HepG2 (cell line): Measurements from ENCODE around the gene AGAP1. TPM values are rescaled to one million over a fixed set of nuclear protein-coding genes. Genes with fewer than 3 reads are reported as not detected.
A peak's percentile ranks its signal among the peaks of the same experiment; 100 is the strongest.

ENCODE experiments used
- ATAC-seq: fragments of 200-7000 bp; cut with Tn5 transposase; 3 replicates; pipeline ENCODE4 v1.9.1; 2020; ENCODE audit warnings: mild to moderate bottlenecking, moderate library complexity
- BruUV-seq: library from RNA; stranded (reverse); fragments of 400-500 nt; replicated peaks from 2 replicates; lab custom pipeline; 2021; lab: Mats Ljungman, UMichigan
- CTCF ChIA-PET: fragments of 300-600 bp; formaldehyde crosslinking; extraction: SDS; loops from one replicate; lab custom pipeline; 2021; ENCODE audit warnings: low total read pairs, inconsistent platforms, low intra/inter-chr PET ratio; lab: Yijun Ruan, JAX
- POLR2A ChIA-PET: fragments of 350-600 bp; sonication (Branson Sonifier 250); formaldehyde crosslinking; loops from one replicate; lab custom pipeline; 2020; ENCODE audit warnings: antibody characterized with exemption, inconsistent platforms; lab: Yijun Ruan, JAX
- DNase-seq: peaks from one replicate; pipeline ENCODE4 v3.0.0-alpha.2; 2015; ENCODE audit warnings: low spot score
- FAIRE-seq: peaks from 3 replicates; lab custom pipeline; 2011; peaks lifted over from hg19 to GRCh38; lab: Jason Lieb, UNC
- H2AFZ ChIP-seq: one replicate; pipeline ENCODE4 v1.6.1; 2011; ENCODE audit warnings: low read length, inconsistent platforms
- H3K27ac ChIP-seq: fragments of 300-600 bp; 3 replicates; pipeline ENCODE4 v1.8.0; 2011; ENCODE audit warnings: mixed run types, mild to moderate bottlenecking, mixed read lengths, low read length, inconsistent platforms; ENCODE audit not compliant: insufficient read depth; ENCODE audit errors: extremely low read length
- H3K27me3 ChIP-seq, 2 experiments: fragments of 200-600 bp in 1 of 2; 2 replicates in 1 of 2; 3 replicates in 1 of 2; pipeline versions ENCODE4 v1.6.0 to v1.8.0; 2011; ENCODE audit warnings: low read length in 2 of 2, mild to moderate bottlenecking in 2 of 2, moderate library complexity in 2 of 2, inconsistent platforms in 1 of 2; ENCODE audit not compliant: insufficient read depth in 2 of 2, control insufficient read depth in 1 of 2
- H3K36me3 ChIP-seq, 2 experiments: fragments of 200-600 bp in 1 of 2; replicated peaks in 1 of 2; 2 replicates in 1 of 2; 3 replicates in 1 of 2; pipeline versions ENCODE4 v1.5.1 to v1.8.0; 2011; ENCODE audit warnings: low read length in 2 of 2, inconsistent platforms in 1 of 2; ENCODE audit not compliant: insufficient read depth in 2 of 2, control insufficient read depth in 1 of 2
- H3K4me1 ChIP-seq: 2 replicates; pipeline ENCODE4 v1.5.1; 2012; ENCODE audit warnings: low read length, inconsistent platforms; ENCODE audit not compliant: insufficient read depth
- H3K4me2 ChIP-seq: 2 replicates; pipeline ENCODE4 v1.6.0; 2011; ENCODE audit warnings: low read depth, low read length, inconsistent platforms
- H3K4me3 ChIP-seq, 3 experiments: fragments of 200-600 bp in 1 of 3; sonication (generic), shearing (Covaris generic) in 1 of 3; replicated peaks in 1 of 3; 2 replicates each; pipeline ENCODE4 v1.5.1; 2011 to 2016; ENCODE audit warnings: low read length in 3 of 3, inconsistent platforms in 2 of 3, low read depth in 2 of 3, mild to moderate bottlenecking in 2 of 3, control low read depth in 1 of 3, mixed read lengths in 1 of 3; ENCODE audit not compliant: insufficient read depth in 1 of 3
- H3K79me2 ChIP-seq: one replicate; pipeline ENCODE4 v1.6.1; 2011; ENCODE audit warnings: low read length, inconsistent platforms; ENCODE audit not compliant: insufficient read depth
- H3K9ac ChIP-seq: 2 replicates; pipeline ENCODE4 v1.6.0; 2011; ENCODE audit warnings: mild to moderate bottlenecking, low read depth, low read length, inconsistent platforms; ENCODE audit not compliant: insufficient read depth
- H3K9me3 ChIP-seq: 2 replicates; pipeline ENCODE4 v1.5.1; 2012; ENCODE audit warnings: mild to moderate bottlenecking, low read length
- H4K20me1 ChIP-seq: 2 replicates; pipeline ENCODE4 v1.6.0; 2011; ENCODE audit warnings: inconsistent platforms, mild to moderate bottlenecking, low read length, moderate library complexity; ENCODE audit not compliant: insufficient read depth
- ETV5 ChIP-seq: IDR thresholded peaks from 2 replicates; pipeline ENCODE4 v1.6.1; 2018; ENCODE audit warnings: missing biosample characterization, missing genetic modification reagents, inconsistent platforms, borderline replicate concordance
- PITX1 ChIP-seq: sonication (generic); formaldehyde crosslinking; IDR thresholded peaks from 2 replicates; pipeline ENCODE4 v1.5.1; 2020; ENCODE audit warnings: mild to moderate bottlenecking, missing genetic modification reagents
- POLR2A ChIP-seq, 2 experiments: IDR thresholded peaks; 2 replicates each; pipeline ENCODE4 v1.6.1; 2011; ENCODE audit warnings: low read depth in 2 of 2, low read length in 2 of 2, mild to moderate bottlenecking in 1 of 2, moderate library complexity in 1 of 2; ENCODE audit not compliant: insufficient read depth in 1 of 2
- THAP11 ChIP-seq: IDR thresholded peaks from 2 replicates; pipeline ENCODE4 v1.6.1; 2016; ENCODE audit warnings: missing biosample characterization, missing genetic modification reagents
- ZMAT3 ChIP-seq: sonication (generic); formaldehyde crosslinking; conservative IDR thresholded peaks from 2 replicates; pipeline ENCODE4 v1.7.0; 2021; ENCODE audit warnings: missing genetic modification reagents
- ZMYM4 ChIP-seq: sonication (generic); formaldehyde crosslinking; IDR thresholded peaks from 2 replicates; pipeline ENCODE4 v1.8.1; 2023; ENCODE audit warnings: mild to moderate bottlenecking, missing genetic modification reagents
- ZNF263 ChIP-seq: sonication (generic); formaldehyde crosslinking; IDR thresholded peaks from 2 replicates; pipeline ENCODE4 v1.4.0; 2020; ENCODE audit warnings: missing genetic modification reagents
- WGBS: methylation state at CpG from one replicate; pipeline ENCODE4 v1.1.6; 2017; ENCODE audit warnings: low lambda C conversion rate; 5-methylcytosine and 5-hydroxymethylcytosine counted together
- in situ Hi-C: cut with HindIII; loops from 2 replicates; pipeline ENCODE4 v1.10.0; 2017; ENCODE audit warnings: low pct_unique_long_range_greater_than_20kb; ENCODE audit not compliant: extremely low pct_ligation_motif_present
- intact Hi-C: fragments of 100-400 bp; cut with micrococcal nuclease; formaldehyde crosslinking; loops from one replicate; pipeline ENCODE4 v1.10.0; 2022; ENCODE audit not compliant: unreplicated experiment
- polyA plus RNA-seq, 8 experiments: library from polyadenylated mRNA; depleted of rRNA in 3 of 8; stranded (reverse) in 7 of 8; unstranded in 1 of 8; fragments of >200 nt; fragmentation: Illumina TruSeq in 4 of 8; extraction: Trizol in 4 of 8; gene quantifications; 2 replicates each; pipeline versions ENCODE4 v1.2.1 to v1.2.3, GENCODE V29; 2011 to 2016; ENCODE audit warnings: low read depth in 4 of 8, missing spikeins in 1 of 8, mixed read lengths in 1 of 8; ENCODE audit not compliant: insufficient read depth in 1 of 8
- total RNA-seq, 5 experiments: library from RNA; depleted of rRNA; stranded (reverse); fragments of >200 nt; fragmentation: Illumina TruSeq; extraction: Trizol; gene quantifications; 2 replicates each; pipeline ENCODE4 v1.2.3, GENCODE V29; 2016; ENCODE audit warnings: low read depth in 1 of 5
- TF ChIP-seq, protein P1 (sequence below): sonication (generic); formaldehyde crosslinking; IDR thresholded peaks from 2 replicates; pipeline ENCODE4 v1.9.0; 2022; ENCODE audit warnings: missing genetic modification reagents, mild to moderate bottlenecking, borderline replicate concordance
- TF ChIP-seq, protein P2 (sequence below), 2 experiments: fragments of 450-650 bp in 1 of 2; sonication (generic) in 1 of 2; formaldehyde crosslinking; IDR thresholded peaks; 2 replicates each; pipeline versions ENCODE4 v1.5.0 to v1.8.0; 2020 to 2022; ENCODE audit warnings: mild to moderate bottlenecking in 1 of 2, missing genetic modification reagents in 1 of 2
- TF ChIP-seq, protein P3 (sequence below): sonication (generic); formaldehyde crosslinking; IDR thresholded peaks from 2 replicates; pipeline ENCODE4 v1.5.1; 2020; ENCODE audit warnings: mild to moderate bottlenecking, missing genetic modification reagents, borderline replicate concordance

Gene AGAP1
- total and polyA plus RNA-seq, 2 of the 13 experiments (the other 11 are each of a cell fraction or from before 2014, with no cell fraction given) = 21.2 to 32.7 TPM

GRCh38 chr2:235928751-235929370 is 435.0 kb downstream of the AGAP1 start:
- no peak for FAIRE-seq
- BruUV-seq = no TSS peak
- CTCF ChIA-PET = no interaction called here

GRCh38 chr2:235930701-235931100 is 436.9 kb downstream of the AGAP1 start:
- Histone ChIP-seq H3K4me3 (no peak overlapping the region), H3K9ac (no peak overlapping the region), H3K27ac (no peak overlapping the region), H3K9me3 (no peaks in the 10 kb centered on the region), H3K4me2 (no peak overlapping the region), H2AFZ (no peak overlapping the region), H4K20me1 (no peaks in the 10 kb centered on the region), H3K27me3 (no peaks in the 10 kb centered on the region), H3K4me1 (peaks cover 3% of the 10 kb centered on the region), H3K36me3 (peaks cover 6 to 34% of the 10 kb centered on the region in 2 experiments; a peak in 4 of 5 replicates), H3K79me2 (no peaks in the 10 kb centered on the region)
- CTCF ChIA-PET = no interaction called here
- POLR2A ChIA-PET = no interaction called here
- intact Hi-C loops = no loop called here
- FAIRE-seq = no peak
- 97% methylated on average over 11 of the region's 19 CpGs for WGBS
- in situ Hi-C loops = no loop called here
- no peak for DNase-seq
- no TSS peak for BruUV-seq
- no peak for ATAC-seq
- TF ChIP-seq, protein P1, sequence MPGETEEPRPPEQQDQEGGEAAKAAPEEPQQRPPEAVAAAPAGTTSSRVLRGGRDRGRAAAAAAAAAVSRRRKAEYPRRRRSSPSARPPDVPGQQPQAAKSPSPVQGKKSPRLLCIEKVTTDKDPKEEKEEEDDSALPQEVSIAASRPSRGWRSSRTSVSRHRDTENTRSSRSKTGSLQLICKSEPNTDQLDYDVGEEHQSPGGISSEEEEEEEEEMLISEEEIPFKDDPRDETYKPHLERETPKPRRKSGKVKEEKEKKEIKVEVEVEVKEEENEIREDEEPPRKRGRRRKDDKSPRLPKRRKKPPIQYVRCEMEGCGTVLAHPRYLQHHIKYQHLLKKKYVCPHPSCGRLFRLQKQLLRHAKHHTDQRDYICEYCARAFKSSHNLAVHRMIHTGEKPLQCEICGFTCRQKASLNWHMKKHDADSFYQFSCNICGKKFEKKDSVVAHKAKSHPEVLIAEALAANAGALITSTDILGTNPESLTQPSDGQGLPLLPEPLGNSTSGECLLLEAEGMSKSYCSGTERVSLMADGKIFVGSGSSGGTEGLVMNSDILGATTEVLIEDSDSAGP (CRISPR knock-in tag) = no peak
- TF ChIP-seq, protein P2, sequence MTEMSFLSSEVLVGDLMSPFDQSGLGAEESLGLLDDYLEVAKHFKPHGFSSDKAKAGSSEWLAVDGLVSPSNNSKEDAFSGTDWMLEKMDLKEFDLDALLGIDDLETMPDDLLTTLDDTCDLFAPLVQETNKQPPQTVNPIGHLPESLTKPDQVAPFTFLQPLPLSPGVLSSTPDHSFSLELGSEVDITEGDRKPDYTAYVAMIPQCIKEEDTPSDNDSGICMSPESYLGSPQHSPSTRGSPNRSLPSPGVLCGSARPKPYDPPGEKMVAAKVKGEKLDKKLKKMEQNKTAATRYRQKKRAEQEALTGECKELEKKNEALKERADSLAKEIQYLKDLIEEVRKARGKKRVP (CRISPR knock-in tag; IDR thresholded peaks at IDR 0.05) = no peak
- TF ChIP-seq ZMYM4 (no peak), PITX1 (CRISPR knock-in tag) (no peak), ZMAT3 (CRISPR knock-in tag) (no peak), THAP11 (no peak), ETV5 (CRISPR knock-in tag) (no peak)
- TF ChIP-seq, protein P3, sequence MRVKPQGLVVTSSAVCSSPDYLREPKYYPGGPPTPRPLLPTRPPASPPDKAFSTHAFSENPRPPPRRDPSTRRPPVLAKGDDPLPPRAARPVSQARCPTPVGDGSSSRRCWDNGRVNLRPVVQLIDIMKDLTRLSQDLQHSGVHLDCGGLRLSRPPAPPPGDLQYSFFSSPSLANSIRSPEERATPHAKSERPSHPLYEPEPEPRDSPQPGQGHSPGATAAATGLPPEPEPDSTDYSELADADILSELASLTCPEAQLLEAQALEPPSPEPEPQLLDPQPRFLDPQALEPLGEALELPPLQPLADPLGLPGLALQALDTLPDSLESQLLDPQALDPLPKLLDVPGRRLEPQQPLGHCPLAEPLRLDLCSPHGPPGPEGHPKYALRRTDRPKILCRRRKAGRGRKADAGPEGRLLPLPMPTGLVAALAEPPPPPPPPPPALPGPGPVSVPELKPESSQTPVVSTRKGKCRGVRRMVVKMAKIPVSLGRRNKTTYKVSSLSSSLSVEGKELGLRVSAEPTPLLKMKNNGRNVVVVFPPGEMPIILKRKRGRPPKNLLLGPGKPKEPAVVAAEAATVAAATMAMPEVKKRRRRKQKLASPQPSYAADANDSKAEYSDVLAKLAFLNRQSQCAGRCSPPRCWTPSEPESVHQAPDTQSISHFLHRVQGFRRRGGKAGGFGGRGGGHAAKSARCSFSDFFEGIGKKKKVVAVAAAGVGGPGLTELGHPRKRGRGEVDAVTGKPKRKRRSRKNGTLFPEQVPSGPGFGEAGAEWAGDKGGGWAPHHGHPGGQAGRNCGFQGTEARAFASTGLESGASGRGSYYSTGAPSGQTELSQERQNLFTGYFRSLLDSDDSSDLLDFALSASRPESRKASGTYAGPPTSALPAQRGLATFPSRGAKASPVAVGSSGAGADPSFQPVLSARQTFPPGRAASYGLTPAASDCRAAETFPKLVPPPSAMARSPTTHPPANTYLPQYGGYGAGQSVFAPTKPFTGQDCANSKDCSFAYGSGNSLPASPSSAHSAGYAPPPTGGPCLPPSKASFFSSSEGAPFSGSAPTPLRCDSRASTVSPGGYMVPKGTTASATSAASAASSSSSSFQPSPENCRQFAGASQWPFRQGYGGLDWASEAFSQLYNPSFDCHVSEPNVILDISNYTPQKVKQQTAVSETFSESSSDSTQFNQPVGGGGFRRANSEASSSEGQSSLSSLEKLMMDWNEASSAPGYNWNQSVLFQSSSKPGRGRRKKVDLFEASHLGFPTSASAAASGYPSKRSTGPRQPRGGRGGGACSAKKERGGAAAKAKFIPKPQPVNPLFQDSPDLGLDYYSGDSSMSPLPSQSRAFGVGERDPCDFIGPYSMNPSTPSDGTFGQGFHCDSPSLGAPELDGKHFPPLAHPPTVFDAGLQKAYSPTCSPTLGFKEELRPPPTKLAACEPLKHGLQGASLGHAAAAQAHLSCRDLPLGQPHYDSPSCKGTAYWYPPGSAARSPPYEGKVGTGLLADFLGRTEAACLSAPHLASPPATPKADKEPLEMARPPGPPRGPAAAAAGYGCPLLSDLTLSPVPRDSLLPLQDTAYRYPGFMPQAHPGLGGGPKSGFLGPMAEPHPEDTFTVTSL (CRISPR knock-in tag) = no peak

More at GRCh38 chr2:235928751-235929370, 435.0 kb downstream of the AGAP1 start:
- TF ChIP-seq ZNF263 (CRISPR knock-in tag) = peak; percentile 56; the same call in 1 of the 2 replicates
- no peak for TF ChIP-seq POLR2A (IDR thresholded peaks at IDR 0.05; ENCODE audit: insufficient read depth in 1 of 2, low read depth in 2 of 2, low read length in 2 of 2)
- in situ Hi-C loops (no loop called here), intact Hi-C loops (no loop called here)
- Histone ChIP-seq H3K27me3 (no peaks in the 10 kb centered on the region), H3K9me3 (no peaks in the 10 kb centered on the region), H4K20me1 (no peaks in the 10 kb centered on the region), H3K4me2 (no peak overlapping the region), H2AFZ (no peak overlapping the region), H3K9ac (no peak overlapping the region), H3K79me2 (no peaks in the 10 kb centered on the region), H3K4me1 (peaks cover 22% of the 10 kb centered on the region), H3K27ac (no peak overlapping the region), H3K36me3 (peaks cover 4 to 27% of the 10 kb centered on the region in 2 experiments; a peak in 4 of 5 replicates), H3K4me3 (no peak overlapping the region)
- ATAC-seq (no peak), DNase-seq (no peak)
- WGBS = 92% methylated on average over 14 of the region's 16 CpGs
- POLR2A ChIA-PET = no interaction called here
